ENCODE results near the gene TNFRSF18.

Gene TNFRSF18

DNA sequence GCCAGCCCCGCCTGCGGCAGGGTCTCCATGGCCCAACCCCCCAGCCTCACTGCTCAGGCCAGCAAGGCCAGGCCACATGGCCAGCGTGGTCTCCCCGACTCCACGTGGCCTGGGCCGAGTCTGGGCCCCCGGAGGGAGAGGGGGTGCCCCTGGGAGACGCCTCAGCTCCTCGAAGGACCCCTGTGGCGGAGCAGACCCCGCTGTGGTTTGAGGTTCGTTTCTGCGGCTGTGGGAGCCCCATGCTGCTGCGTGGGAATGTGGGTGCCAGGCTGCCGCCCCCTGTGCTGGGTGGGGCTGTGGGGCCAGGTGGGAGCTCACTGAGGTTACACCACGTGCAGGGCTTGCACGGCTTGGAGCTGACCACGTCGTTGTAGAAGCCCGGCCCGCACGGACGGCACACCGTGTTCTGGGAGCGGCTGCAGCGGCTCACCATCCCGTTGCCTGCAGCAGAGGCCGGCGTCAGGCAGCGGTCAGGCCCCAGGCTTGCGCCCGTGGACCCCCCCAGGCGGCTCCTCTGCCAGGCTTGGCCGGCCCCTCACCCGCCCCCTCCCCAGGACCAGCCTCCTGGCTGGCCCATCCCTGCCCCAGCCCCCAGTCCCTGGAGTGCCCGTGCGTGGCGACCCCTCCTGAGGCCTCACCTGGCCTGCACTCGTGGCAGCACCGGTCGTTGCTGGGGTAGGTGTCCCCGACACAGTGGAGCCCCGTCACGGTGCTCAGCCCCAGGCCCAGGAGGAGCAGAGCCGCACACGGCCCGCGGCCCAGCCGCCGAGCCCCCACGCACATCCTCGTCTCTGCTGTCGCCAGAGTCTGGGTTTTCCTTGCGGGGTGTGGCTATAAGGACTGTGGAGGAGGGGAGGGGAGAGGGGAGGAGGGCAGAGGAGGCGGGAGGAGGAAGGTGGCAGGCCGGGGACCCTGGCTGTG, 7.2 kb upstream of the TNFRSF18 start, which contains the start of gene TNFRSF4:
TSS of gene TNFRSF4 (minus strand) at position 809 of the 921 bp plus-strand sequence. CDS start at position 783, 26 bp downstream.
- H3K36me3 ChIP-seq (ENCODE audit: control insufficient read depth, insufficient read depth, low read length) = peaks cover 19% of the 10 kb centered on the region
- H3K27me3 ChIP-seq (replicated peaks; ENCODE audit: control insufficient read depth, insufficient read depth, low read length) = no peaks in the 10 kb centered on the region
- no peak for TF ChIP-seq CTCF (IDR thresholded peaks at IDR 0.05; ENCODE audit: insufficient read depth, low read length, poor library complexity, severe bottlenecking)
- H3K4me3 ChIP-seq (replicated peaks; ENCODE audit: low read depth, low read length) = peak within 1 kb of the TSS; percentile 39
- DNase-seq (ENCODE audit: extremely low read depth, insufficient read length) = peak; percentile 38

GRCh38 chr1:1212780-1213344, 6.5 kb upstream of the TNFRSF18 start:
- Histone ChIP-seq H3K36me3 (ENCODE audit: control insufficient read depth, insufficient read depth, low read length) (peaks cover 13% of the 10 kb centered on the region), H3K4me3 (replicated peaks; ENCODE audit: low read depth, low read length) (peak overlapping the region; percentile 39), H3K27me3 (replicated peaks; ENCODE audit: control insufficient read depth, insufficient read depth, low read length) (no peaks in the 10 kb centered on the region)
- DNase-seq (ENCODE audit: extremely low read depth, insufficient read length) = peak; percentile 65
- TF ChIP-seq CTCF (IDR thresholded peaks at IDR 0.05; ENCODE audit: insufficient read depth, low read length, poor library complexity, severe bottlenecking) = no peak

- no peaks in the 10 kb centered on the region for H3K27me3 ChIP-seq (replicated peaks; ENCODE audit: control insufficient read depth, insufficient read depth, low read length)
- DNase-seq (ENCODE audit: extremely low read depth, insufficient read length) = peak; percentile 10
- TF ChIP-seq CTCF (IDR thresholded peaks at IDR 0.05; ENCODE audit: insufficient read depth, low read length, poor library complexity, severe bottlenecking) = no peak
- H3K36me3 ChIP-seq (ENCODE audit: control insufficient read depth, insufficient read depth, low read length) = peaks cover 9% of the 10 kb centered on the region
- no peak overlapping the region for H3K4me3 ChIP-seq (replicated peaks; ENCODE audit: low read depth, low read length)
Measured at GRCh38 chr1:1211541-1212441, 5.4 kb upstream of the TNFRSF18 start.

DNA sequence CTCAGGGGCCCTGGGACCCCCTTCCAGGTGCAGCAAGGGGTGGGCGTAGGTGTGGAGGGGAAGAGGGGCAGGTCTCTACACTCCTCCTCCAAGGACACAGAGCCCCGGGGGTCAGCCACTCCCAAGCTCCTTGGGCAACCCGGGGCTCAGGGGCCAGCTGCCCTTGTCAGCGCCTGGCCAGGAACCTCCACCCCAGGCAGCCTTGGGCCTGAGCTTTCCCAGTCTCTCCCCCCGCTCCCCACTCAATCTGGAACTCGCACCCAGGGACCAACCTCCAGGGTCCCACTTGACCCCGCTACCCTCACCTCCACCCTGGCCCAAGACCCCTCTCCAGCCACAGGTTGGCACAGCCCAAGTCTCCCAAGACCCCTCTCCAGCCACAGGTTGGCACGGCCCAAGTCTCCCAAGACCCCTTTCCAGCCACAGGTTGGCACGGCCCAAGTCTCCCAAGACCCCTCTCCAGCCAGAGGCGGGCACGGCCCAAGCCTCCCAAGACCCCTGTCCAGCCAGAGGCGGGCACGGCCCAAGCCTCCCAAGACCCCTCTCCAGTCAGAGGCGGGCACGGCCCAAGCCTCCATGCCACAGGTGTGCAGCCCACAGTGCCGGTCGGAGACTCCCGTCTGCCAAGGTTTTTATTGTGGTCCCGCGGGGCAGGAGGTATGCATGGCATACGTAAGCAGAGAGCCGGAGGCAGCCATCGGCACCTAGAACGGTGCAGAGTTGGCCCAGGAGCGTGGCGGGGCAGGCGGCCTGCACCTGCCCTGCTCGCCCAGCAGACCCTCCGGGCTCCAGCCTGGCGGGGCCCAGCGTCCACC, 4.5 kb upstream of the TNFRSF18 start:
- TF ChIP-seq CTCF (IDR thresholded peaks at IDR 0.05; ENCODE audit: insufficient read depth, low read length, poor library complexity, severe bottlenecking) = no peak
- no peak for DNase-seq (ENCODE audit: extremely low read depth, insufficient read length)
- Histone ChIP-seq H3K27me3 (replicated peaks; ENCODE audit: control insufficient read depth, insufficient read depth, low read length) (no peaks in the 10 kb centered on the region; the same call in 1 of the 2 replicates), H3K36me3 (ENCODE audit: control insufficient read depth, insufficient read depth, low read length) (peaks cover 4% of the 10 kb centered on the region), H3K4me3 (replicated peaks; ENCODE audit: low read depth, low read length) (no peak overlapping the region)
